SKM-1 treated with dmso at 0.1 percent for 144 hours (cell line): ENCODE data around the gene SMIM35.

Experiments used
- DNase-seq: peaks from one replicate; lab custom pipeline; 2025; ENCODE audit not compliant: unreplicated experiment; lab: John Stamatoyannopoulos, UW

SMIM35 gene

GRCh38 chr11:118005224-118006152, 81.3 kb downstream of the SMIM35 start:
- DNase-seq, result no peak

GRCh38 chr11:118004543-118005223, 82.1 kb downstream of the SMIM35 start:
- no peak for DNase-seq

GRCh38 chr11:118003456-118003855, 83.3 kb downstream of the SMIM35 start:
- no peak for DNase-seq

DNA sequence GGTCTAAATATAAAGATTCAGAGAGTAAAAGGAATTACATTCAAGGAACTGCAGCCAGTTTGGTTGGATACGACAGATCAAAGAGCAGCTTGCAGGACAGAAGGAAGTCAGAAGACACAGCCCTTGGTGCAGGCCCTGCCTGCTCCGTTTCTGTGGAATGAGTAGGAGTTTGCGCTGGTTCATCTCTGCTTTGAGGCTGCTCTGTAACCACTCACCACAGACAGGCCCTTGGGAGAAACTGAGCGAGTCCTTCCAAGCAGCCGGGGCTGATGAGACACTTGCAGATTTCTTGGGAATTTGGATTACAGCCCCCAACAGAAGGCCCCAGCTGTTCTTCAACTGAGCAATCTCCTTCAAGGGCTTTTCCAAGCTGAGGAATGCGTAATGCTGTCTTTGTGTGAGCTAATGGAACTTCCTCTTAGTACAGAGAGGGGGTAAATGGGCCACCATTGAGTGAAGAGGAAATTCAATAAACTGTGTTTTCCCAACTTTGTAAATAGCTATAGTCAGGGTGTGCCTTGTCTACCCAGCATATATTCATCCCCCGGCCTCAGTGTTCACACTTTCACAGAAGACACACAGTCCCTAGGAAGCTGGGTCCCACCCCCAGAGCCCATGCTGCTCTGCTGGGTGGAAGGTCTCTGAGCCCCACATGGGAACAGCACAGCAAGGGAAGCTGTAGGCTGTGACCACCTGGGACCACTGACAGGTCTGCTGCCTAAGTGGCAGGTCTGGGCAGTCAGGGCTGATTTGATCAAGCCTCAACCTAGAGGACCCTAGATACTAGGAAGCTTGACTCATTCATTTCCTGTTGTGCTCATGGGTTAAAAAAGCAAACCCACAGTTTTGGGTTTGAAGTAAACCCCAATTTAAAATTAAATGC, 84.0 kb downstream of the SMIM35 start:
- DNase-seq, result peak; percentile 54

GRCh38 chr11:118002010-118002540, 84.7 kb downstream of the SMIM35 start:
- DNase-seq, result no peak

DNA sequence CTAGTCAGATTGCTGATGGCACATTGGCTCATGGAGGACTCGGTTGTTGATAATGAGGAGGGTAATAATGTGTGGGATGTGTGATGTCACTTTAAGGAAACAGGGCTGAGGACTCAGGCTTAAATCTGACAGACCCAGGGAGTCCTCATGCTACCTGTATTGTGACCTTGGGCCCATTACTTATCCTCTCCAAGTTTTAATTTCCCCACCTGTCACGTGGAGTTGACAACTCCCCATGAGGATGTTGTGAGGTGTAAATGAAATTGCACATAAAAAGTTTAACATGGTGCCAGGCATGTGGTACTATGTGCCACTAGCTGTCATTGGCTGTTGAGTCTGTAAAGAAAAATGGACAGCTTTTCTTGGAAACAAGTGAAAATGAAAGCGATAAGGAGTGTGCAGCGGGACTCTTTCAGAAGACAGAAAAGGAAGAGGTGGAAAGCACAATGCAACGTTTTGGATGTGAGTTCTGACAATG, 85.2 kb downstream of the SMIM35 start:
- no peak for DNase-seq

- no peak for DNase-seq
Measured at GRCh38 chr11:118000850-118001228, 85.9 kb downstream of the SMIM35 start.

DNA sequence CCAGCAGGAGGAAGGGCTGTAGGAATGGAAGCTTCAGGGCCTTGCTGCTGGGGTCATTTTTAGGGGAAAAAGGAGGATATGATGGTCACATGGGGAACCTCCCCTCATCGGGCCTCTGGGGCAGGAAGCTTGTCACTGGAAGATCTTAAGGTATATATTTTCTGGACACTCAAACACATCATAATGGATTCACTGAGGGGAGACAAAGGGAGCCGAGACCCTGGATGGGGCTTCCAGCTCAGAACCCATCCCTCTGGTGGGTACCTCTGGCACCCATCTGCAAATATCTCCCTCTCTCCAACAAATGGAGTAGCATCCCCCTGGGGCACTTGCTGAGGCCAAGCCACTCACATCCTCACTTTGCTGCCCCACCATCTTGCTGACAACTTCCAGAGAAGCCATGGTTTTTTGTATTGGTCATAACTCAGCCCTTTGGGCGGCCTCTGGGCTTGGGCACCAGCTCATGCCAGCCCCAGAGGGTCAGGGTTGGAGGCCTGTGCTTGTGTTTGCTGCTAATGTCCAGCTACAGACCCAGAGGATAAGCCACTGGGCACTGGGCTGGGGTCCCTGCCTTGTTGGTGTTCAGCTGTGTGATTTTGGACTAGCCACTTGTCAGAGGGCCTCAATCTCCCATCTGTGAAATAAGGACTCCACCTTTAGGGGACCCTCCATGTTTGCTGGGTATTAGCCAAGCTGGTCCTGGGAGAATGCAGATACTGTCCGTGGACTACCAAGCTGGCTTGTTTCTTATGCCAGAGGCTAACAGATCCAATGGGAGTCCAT, 86.5 kb downstream of the SMIM35 start:
- no peak for DNase-seq

GRCh38 chr11:117999354-117999993, 87.3 kb downstream of the SMIM35 start:
- no peak for DNase-seq

DNA sequence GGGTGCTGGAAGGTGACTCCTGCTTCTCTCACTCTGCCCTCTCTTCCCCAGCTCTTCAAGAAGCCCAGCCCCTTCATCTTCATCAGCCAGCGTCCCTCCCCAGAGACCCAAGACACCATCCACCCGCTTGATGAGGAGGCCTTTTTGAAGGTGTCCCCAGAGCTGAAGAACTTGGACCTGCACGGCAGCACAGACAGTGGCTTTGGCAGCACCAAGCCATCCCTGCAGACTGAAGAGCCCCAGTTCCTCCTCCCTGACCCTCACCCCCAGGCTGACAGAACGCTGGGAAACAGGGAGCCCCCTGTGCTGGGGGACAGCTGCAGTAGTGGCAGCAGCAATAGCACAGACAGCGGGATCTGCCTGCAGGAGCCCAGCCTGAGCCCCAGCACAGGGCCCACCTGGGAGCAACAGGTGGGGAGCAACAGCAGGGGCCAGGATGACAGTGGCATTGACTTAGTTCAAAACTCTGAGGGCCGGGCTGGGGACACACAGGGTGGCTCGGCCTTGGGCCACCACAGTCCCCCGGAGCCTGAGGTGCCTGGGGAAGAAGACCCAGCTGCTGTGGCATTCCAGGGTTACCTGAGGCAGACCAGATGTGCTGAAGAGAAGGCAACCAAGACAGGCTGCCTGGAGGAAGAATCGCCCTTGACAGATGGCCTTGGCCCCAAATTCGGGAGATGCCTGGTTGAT, 88.0 kb downstream of the SMIM35 start:
- no peak for DNase-seq

- no peak for DNase-seq
Measured at GRCh38 chr11:117997823-117998579, 88.8 kb downstream of the SMIM35 start.

DNA sequence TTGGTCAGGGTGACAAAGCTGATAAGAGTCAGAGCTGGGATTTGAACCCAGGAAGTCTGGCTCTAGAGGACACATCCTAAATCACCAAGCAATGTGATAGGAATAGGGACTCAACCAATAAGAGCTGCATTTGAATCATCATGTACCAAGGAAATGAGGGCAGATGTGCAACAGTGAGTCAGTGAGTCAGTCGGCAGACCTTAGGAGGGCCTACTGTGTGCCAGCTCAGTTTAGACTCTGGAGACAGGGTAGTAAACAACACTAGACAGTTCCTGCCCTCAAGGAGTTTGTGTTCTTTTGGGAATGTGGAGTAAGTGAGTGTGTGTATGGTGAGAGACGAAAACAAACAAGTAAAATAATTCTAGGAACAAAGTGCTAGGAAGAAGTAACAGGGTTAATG, 89.4 kb downstream of the SMIM35 start:
- no peak for DNase-seq

GRCh38 chr11:117996058-117996457, 90.7 kb downstream of the SMIM35 start:
- no peak for DNase-seq

DNA sequence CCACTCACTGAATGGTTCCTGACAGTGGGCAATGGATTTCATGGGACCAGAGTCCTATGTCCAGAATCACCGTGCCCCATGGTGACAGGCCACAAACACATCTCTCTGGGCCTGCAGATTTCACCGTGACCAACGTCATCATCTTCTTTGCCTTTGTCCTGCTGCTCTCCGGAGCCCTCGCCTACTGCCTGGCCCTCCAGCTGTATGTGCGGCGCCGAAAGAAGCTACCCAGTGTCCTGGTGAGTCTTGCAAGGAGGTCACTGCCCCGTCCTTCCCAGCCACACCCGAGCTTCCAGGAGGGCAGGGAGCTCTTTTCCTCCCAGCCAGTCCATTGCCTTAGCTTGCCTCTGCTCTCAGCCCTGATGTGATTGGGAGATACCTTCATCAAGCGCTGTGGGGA, 91.3 kb downstream of the SMIM35 start:
- DNase-seq, result no peak

DNA sequence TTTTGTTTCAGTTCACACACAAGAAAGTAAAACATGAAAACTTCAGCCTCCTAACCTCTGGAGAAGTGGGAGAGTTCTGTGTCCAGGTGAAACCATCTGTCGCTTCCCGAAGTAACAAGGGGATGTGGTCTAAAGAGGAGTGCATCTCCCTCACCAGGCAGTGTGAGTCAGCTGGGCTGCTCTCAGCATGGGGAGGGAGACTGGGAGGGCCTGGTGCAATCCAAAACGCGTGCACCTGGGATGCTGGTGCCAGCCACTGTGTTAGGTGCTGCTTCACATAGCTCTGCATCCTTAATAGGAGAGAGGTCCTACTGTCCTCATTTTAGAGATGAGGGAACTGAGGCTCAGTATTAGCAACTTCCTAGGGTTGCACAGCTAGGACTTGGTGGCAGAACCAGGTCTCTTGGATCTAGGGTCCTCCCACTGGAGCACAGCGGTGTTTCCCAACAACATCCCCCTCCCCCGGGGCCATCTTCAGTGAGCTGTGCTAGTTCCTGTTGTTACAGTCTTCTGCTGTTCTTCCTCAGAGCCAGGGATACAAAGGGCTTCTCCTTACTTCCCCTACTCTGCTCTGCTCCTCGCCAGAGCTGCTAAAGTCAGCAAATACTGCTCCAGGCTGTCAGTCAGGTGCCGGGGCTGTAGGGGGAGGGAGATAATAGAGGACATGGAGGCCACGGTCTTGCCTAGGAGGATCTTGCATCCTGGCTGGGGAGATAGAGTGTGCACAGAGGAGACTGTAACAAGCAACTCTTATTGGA, 92.6 kb downstream of the SMIM35 start:
- peak; percentile 67 for DNase-seq

- DNase-seq, result no peak
Measured at GRCh38 chr11:117992620-117993019, 94.1 kb downstream of the SMIM35 start.

DNA sequence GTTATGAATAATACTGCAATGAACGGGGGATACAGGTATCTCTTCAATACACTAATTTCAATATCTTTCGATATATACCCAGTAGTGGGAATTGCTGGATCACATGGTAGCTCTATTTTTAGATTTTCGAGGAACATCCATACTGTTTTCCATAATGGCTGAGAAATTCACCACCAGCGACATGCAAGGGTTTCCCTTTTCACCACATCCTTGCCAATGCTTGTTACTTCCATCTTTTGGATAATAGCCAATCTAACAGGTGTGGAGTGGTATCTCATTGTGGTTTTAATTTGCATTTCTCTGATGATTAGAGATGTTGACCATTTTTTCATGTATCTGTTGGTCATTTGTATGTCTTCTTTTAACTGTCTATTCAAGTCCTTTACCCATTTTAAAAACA, 94.6 kb downstream of the SMIM35 start:
- DNase-seq, result no peak
